Left hindlimb (tissue), 1 donor: ENCODE results near the gene PHACTR1.

Experiments used
- DNase-seq: peaks from one replicate; pipeline ENCODE4 v3.0.0-alpha.2; 2018

PHACTR1 gene

GRCh38 chr6:13248584-13248985 lies 532.0 kb downstream of the PHACTR1 start:
- DNase-seq = no peak

DNA sequence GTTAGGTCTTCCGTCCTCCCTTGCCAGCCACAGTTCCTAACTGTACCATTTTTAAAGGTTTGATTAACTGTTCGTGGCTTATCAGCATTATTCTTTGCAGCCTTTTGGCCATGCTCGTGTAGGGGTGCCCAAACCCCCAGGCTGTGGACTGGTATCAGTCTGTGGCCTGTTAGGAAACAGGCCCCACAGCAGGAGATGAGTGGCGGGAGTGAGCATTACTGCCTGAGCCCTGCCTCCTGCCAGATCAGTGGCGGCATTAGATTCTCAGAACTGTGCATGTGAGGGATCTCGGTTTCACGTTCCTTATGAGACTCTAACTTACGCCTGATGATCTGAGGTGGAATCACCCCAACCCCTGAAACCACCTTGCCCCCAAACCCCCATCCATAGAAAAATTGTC lies 532.4 kb downstream of the PHACTR1 start:
- DNase-seq = no peak

- DNase-seq = no peak
These were observed 533.2 kb downstream of the PHACTR1 start for GRCh38 chr6:13249817-13250216.

DNA sequence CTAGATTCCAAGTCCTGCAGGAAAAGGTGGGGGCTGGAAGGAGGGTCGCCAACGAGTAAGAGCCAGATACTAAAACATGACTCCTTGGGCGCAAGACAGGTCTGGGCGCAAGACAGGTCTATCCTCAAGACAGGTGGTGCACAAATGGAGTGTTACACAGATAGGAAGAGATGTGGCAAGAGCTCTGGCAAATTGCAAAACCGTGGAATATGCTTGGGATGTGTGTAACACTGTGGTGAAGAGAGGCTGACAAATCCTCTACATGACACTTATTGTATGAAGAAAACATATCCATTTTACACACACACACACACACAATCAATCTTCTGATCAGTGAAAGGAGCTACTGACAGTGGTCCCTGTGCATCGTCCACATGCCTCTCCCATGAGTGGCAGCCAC lies 534.1 kb downstream of the PHACTR1 start:
- no peak for DNase-seq

GRCh38 chr6:13251242-13251641 lies 534.7 kb downstream of the PHACTR1 start:
- no peak for DNase-seq

GRCh38 chr6:13252790-13253189 lies 536.2 kb downstream of the PHACTR1 start:
- no peak for DNase-seq

- no peak for DNase-seq
These were observed 536.7 kb downstream of the PHACTR1 start for GRCh38 chr6:13253272-13253671.

DNA sequence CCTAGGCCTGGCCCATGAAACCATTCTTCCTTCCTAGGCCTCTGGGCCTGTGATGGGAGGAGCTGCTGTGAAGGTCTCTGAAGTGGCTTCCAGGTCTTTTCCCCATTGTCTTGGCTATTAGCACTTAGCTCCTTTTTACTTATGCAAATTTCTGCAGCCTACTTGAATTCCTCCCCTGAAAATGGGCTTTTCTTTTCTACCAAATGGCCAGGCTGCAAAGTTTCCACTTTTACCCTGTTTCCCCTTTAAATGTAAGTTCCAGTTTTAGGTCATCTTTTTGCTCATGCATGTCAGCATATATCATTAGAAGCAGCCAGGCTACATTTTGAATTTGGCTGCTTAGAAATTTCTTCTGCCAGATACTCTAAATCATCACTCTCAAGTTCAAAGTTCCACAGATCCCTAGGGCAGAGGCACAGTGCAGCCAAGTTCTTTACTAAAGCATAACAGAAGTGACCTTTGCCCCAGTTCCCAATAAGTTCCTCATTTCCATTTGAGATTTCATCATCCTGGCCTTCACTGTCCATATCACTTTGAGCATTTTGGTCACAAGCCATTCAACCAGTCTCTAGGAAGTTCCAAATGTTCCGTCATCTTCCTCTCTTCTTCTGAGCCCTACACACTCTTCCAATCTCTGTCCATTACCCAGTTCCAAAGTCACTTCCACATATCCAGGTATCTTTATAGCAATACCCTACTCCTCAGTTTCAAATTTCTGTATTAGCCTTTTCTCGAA lies 539.9 kb downstream of the PHACTR1 start:
- no peak for DNase-seq

DNA sequence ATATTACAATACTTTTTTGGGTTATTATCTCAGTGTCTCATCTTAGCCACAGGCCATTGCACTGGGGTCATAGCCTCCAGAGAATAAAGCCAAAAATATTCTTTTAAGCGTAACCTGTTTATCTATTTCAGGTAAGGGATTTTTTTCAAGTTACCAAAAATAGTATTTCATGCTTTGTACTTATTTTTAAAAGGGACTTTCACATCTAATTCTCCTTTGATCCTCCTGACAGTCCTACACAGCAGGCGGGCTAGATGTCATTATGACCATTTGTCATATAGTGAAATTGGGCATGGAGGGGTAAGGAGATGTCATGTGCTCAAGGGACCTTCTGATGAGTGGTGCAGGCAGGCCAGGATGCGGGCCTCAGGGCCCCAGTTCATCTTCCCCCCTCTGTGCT lies 542.8 kb downstream of the PHACTR1 start:
- no peak for DNase-seq

DNA sequence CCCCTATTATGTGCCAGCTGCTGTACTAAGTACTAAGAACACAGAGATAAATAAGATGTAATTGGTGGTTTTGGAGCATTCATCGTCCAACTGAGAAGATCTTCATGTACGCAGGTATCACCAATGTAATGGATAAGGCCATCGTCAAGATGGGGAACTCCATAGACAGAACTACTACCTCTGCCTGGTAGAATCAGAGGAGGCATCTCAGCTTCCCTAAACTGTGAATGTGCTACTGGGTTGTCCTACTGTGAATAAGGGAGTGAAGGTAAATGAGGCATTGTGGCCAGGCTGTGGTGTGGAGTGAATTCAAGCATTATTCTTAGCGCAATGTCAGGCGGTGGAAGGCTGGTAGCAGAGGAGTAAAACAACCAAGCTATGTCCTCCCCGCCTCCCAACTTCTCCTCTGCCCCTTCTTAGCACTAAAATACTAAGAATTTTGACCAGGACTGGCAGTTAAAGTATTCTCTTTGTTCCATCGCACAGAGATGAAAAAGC lies 543.6 kb downstream of the PHACTR1 start:
- DNase-seq = no peak

DNA sequence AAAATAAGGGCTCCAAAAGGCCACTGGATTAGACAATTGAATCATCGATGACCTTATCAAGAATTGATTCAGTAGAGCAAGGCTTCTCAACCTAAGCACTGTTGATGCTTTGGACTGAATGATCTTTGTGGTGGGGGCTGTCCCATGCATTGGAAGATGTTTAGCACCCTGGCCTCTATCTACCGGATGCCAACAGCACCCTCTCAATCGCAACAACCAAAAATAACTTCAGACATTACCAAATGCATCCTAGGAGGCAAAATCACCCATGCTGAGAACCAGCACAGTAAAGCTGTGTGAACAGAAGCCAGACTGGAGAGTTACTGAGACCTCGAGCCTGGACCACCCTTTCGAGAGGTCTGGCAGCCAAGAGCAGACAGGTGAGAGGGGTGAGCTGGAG lies 544.3 kb downstream of the PHACTR1 start:
- no peak for DNase-seq

DNA sequence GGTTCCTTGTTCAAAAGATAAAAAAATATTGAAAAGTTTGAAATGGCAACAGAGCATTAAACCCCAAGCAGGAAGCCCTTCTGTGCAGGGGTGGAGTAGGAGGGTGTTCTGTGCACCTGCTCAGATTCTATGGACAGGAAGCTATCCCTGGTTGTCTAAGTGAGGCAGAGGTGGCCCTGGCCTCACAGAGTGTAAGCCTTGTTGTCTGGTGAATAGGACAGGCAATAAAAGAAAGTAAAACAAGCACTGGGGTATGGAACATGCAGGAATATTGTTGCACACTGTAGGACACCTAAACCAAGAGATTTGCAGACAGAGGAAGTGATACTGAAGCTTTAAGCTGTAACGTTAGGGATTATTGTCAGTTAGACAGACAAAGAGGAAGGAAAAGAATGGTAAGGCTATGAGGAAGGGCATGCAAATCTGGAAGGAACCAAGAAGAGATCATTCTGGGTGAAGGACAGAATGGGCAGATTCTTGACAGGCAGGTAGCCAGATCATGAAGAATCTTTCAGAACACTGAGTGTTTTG lies 545.0 kb downstream of the PHACTR1 start:
- DNase-seq = no peak

DNA sequence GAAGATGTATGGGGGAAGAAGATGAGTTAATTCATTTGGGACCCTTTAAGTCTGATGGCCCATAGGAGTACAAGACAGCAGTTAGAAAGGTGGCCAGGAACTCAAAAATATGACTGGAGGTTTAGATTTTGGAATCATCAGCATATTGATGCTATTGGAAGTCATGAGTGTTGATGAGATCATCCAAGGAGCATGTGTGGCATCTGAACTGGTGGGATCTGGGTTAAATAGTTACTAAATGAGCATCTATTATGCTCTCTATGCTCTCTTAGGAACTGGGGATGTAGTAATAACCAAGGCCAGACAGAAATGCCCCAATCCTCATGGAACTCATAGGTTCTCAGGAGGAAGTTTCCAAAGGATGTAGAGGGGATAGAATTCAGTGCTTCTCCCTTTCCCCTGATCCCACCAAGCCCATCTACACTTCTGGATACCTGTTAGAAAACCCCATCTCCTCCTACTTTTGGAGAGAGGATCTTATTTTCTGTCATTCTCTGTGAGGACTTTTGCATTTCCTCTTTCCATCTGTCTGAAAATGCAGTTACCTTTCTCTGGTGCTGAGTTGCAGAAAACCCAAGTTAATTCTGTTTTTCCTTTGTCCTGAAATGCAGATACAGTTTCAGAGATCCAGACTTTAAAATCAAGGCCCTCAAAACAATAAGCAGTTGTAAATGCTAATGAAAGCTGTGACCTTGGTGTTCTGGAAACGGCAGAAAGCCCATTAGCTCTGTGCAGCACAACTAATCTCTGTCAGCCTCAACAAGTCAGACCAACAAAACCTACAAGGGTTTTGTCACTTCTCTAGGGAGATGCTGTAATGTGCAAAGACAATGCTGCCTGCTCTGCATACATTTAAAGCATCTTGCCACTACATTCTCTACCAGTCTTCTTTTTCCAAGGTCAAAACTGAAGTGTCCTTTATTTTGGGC lies 546.0 kb downstream of the PHACTR1 start:
- DNase-seq = no peak

- DNase-seq = no peak
These were observed 547.1 kb downstream of the PHACTR1 start for GRCh38 chr6:13263669-13264068.

DNA sequence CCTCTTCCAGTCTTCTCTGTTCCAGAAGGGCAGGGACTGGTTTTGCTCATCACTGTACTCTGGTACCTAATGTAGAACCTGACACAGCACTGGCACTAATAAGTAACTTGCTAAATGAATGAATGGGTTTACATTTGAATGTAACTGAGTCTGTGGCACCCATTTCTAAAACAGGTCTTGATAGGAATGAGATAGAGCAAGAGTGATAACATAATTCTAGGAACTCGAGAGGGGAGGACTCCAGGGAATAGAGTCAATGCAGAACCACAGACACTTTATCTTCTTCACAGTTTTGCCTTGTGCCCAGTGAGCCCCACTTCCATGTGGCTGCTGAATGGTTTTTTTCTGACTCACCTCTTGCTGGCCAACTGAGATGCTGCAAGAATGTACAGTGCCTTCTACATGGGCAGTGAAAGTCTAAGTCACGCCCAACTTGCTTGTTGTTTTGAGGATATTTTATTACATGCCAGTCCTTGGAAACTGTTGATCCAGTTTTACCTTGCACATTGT lies 550.6 kb downstream of the PHACTR1 start:
- DNase-seq = no peak

DNA sequence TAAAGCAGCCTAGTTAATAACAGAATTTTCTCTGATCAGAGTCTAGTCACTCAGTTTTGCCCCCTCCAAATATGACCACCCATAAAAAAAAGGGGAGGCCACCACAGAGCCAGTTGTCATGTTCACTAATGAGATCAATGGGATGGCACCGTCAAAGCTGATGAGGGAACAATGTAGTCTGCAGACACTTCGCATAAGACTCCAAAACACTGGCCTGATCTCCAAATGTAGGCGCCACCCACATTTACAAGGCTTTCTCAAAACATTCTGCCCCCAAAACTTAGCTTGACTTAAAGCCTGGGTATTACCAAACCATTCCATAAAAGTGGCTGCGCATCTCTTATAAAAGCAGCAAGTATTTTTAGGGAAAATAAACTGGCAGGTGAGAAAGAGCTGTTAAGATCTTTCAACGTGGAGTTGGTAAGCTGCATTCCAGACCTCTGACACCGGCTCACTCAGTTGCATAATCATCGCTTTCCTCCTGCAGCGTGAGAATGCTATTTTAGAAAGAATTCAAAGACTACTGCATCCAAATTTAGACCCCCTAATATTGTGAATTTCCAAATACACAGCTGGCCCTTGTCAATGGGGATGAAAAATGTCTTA lies 552.4 kb downstream of the PHACTR1 start:
- DNase-seq = no peak

GRCh38 chr6:13272131-13273046 lies 555.8 kb downstream of the PHACTR1 start:
- DNase-seq = no peak

DNA sequence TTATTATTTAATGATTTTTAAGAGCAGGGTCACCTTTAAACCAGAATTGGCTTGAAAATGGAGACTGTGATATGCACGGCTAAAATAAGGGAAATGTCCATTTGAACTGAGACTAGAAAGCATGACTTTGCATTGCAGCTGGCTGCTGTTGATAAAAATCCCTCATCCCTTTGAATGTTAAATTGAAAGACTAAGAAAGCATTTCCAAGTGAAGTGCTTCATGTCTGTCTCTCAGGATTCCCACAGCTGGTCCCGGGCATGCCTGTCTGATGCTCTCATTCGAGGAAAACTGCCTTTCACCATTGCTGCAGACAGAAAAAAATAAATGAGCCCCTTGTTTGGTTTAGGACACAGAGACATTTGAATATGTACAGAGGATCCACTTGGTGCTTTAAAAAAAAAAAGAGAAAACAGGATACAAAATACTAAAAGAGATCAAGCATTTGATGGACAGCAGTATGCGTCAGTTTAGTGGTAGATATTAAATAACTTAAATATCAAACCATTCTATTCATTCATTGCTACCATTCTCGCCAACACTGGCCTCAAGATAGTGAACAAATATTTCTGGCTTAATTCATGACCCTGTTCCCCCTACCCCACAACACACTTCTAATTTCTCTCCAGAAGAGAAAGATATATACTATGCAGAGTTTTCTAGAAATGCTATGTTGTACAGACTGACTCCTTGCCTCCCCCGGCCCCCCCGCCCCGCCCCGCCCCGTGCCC lies 556.8 kb downstream of the PHACTR1 start:
- no peak for DNase-seq

DNA sequence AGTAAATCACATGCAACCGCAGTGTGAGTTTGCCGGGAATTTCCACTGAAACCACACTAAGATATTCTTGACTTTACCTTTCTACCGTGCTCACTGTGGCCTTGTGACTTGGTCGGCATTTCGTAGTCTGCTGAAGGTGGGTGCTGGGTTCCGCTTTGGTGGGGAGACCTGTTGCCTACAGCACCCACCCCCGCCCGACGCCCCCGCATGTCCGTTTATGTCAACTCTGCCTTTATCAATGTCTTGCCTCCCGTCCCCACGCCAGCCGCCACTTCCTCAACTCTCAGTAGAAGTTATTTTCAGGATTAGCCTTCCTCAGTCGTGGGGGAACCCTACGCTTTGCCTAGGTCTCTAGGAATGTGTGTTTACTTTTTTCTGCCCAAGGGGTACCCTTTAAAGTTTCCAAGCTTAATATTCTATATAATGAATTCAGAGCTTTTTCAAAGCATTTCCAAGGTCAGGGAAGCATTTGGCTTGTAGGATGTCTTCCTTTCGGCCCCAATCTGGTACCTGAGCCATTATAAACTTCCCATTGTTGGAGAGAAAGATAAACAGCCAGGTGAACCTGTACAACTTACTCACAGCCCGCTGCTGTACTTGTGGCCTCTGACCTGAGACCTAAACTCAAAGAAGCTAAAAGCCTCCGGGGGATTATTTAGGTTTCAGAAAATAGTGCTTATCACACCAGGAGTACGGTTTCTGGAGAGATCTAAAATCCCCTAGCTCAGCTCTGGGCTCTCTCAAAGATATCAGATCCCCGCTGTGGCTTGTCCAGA lies 557.6 kb downstream of the PHACTR1 start:
- no peak for DNase-seq

DNA sequence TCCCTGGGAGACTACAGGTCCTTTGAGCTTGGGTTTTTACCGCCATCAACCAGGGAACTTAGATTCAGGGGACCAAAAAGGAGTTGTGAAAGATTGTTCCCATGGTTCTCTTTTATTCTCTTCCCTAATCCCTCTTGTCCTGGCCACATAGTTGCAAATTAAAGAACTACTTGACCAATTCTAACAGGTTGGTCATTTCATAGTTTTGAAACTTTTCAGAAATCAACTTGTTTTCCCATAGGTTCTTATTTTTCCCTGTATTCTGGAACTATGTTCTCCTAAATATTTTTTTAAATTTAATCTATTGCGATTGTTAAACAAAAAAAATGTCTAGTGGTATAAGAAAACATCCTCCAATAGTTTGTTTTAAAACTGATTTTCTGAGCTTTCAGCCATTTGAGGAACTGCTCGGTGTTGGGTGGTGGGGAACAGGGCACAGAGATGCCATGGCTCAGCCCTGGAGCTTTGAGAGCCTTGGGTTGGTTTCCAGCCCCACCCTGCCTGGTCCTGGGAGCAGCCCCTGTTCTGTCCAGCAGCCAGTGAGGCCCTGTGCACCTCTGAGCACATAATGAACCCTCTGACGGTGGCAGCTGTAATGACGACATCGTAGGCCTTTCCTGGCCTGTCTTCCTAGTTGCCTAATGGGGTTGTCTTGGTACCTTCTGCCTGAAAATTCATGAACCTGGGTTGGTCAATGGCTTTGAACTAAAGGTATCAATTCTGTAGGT lies 558.3 kb downstream of the PHACTR1 start:
- no peak for DNase-seq
